ENCODE data around the gene UNC5C.

Gene UNC5C

DNA sequence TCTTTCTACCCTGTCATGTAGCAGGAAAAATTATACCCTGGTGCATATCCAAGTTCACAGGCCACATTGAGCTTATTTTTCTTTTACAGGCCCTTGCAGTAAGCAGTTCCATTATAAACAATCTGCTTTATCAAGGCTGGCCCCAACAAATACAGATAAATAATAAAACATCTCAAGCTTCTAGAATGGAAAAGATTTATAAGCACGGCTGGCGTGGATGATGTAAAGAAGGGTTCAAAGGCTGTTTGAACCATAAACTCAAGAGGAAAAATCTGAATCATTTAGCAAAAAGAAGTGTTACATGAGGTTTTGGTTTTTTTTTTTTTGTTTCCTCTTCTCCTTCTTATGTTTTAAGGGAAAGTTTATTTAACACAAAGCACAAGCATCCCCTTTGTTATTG lies 109.7 kb downstream of the UNC5C start:
- Mint-ChIP-seq H3K36me3 (ENCODE audit: low read depth) (no peaks in the 10 kb centered on the region), H3K9me3 (no peaks in the 10 kb centered on the region), H3K27me3 (ENCODE audit: low read depth, poor library complexity) (no peaks in the 10 kb centered on the region), H3K27ac (no peak overlapping the region), H3K4me1 (peaks cover 40% of the 10 kb centered on the region), H3K4me3 (no peak overlapping the region)
- TF ChIP-seq, protein P1, sequence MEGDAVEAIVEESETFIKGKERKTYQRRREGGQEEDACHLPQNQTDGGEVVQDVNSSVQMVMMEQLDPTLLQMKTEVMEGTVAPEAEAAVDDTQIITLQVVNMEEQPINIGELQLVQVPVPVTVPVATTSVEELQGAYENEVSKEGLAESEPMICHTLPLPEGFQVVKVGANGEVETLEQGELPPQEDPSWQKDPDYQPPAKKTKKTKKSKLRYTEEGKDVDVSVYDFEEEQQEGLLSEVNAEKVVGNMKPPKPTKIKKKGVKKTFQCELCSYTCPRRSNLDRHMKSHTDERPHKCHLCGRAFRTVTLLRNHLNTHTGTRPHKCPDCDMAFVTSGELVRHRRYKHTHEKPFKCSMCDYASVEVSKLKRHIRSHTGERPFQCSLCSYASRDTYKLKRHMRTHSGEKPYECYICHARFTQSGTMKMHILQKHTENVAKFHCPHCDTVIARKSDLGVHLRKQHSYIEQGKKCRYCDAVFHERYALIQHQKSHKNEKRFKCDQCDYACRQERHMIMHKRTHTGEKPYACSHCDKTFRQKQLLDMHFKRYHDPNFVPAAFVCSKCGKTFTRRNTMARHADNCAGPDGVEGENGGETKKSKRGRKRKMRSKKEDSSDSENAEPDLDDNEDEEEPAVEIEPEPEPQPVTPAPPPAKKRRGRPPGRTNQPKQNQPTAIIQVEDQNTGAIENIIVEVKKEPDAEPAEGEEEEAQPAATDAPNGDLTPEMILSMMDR (IDR thresholded peaks at IDR 0.05), result no peak
- DNase-seq, result no peak

DNA sequence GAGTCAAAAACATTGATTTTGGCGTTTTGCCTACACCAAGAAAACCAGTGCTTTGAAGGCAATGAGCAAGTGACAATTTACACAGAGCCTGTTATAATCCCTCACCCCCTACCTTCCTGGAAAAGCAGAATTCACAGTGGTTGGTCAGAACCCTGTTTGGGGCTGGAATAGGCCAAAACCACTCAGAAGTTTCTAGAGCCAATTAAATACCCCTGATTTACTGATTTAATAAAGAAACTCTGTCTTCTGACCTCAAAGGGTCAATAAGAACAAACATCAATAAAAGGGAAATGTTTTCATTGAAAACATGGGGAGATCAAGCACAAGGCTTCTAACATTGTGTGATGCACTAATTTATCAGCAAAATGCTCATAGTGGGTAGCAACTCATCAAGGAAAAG lies 116.3 kb downstream of the UNC5C start:
- H3K27me3 Mint-ChIP-seq (ENCODE audit: low read depth, poor library complexity), result peaks cover 4% of the 10 kb centered on the region
- no peaks in the 10 kb centered on the region for H3K9me3 Mint-ChIP-seq
- peak overlapping the region; percentile 30 for H3K27ac Mint-ChIP-seq
- no peak overlapping the region for H3K4me3 Mint-ChIP-seq
- H3K4me1 Mint-ChIP-seq, result peaks cover 65% of the 10 kb centered on the region
- no peak for DNase-seq
- no peaks in the 10 kb centered on the region for H3K36me3 Mint-ChIP-seq (ENCODE audit: low read depth)
- TF ChIP-seq, protein P1 (IDR thresholded peaks at IDR 0.05), result no peak

GRCh38 chr4:95431678-95432077 lies 117.1 kb downstream of the UNC5C start:
- Mint-ChIP-seq H3K36me3 (ENCODE audit: low read depth) (no peaks in the 10 kb centered on the region), H3K27me3 (ENCODE audit: low read depth, poor library complexity) (peaks cover 4% of the 10 kb centered on the region), H3K4me3 (no peak overlapping the region), H3K4me1 (peaks cover 65% of the 10 kb centered on the region), H3K27ac (peak overlapping the region; percentile 14), H3K9me3 (no peaks in the 10 kb centered on the region)
- TF ChIP-seq, protein P1 (IDR thresholded peaks at IDR 0.05), result no peak
- DNase-seq, result no peak

- Mint-ChIP-seq H3K4me1 (peaks cover 60% of the 10 kb centered on the region), H3K9me3 (peaks cover 5% of the 10 kb centered on the region), H3K36me3 (ENCODE audit: low read depth) (peaks cover 6% of the 10 kb centered on the region), H3K27me3 (ENCODE audit: low read depth, poor library complexity) (peaks cover 4% of the 10 kb centered on the region), H3K4me3 (no peak overlapping the region), H3K27ac (peak overlapping the region; percentile 96)
- no peak for DNase-seq
- TF ChIP-seq, protein P1 (IDR thresholded peaks at IDR 0.05), result no peak
Measured at GRCh38 chr4:95429416-95429815, 119.4 kb downstream of the UNC5C start.

DNA sequence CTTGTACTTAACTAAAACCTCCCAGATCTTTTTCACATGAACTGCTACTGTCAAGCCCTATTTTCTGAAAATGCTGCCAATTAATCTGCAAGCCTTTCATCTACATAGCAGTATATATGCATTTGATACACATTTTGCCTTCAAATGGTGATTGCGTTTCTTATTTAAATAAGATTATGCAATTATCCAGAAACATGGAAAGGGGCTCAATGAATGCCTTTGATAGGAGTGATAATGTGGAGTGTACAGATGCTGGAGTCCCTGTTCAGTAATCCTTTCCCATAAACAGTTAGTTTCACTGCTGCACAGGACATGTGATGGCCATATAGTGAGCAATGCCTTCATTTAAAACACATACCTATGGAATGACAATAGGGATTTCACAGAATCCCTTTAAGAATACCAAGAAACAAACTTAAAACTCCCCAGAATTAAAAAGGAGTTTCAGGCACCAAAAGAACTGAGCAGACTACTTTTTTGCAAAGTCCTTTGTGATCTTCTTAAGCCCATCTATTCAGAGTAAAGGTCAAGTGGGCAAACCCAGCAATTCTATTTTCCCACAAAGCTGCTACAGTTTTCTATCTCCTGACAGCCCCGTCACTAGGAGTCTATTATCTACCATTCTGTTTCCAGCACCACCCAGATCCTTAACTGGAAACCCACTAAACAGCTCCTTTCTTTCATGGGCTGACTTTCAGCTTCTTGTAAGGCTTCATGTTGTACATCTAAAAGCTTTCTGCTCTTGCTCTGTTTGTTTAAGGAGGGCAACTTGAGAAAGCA lies 120.3 kb downstream of the UNC5C start:
- Mint-ChIP-seq H3K36me3 (ENCODE audit: low read depth) (peaks cover 6% of the 10 kb centered on the region), H3K27me3 (ENCODE audit: low read depth, poor library complexity) (peaks cover 4% of the 10 kb centered on the region), H3K27ac (peak overlapping the region; percentile 96), H3K4me1 (peaks cover 51% of the 10 kb centered on the region), H3K4me3 (no peak overlapping the region), H3K9me3 (peaks cover 5% of the 10 kb centered on the region)
- TF ChIP-seq, protein P1 (IDR thresholded peaks at IDR 0.05), result no peak
- no peak for DNase-seq

DNA sequence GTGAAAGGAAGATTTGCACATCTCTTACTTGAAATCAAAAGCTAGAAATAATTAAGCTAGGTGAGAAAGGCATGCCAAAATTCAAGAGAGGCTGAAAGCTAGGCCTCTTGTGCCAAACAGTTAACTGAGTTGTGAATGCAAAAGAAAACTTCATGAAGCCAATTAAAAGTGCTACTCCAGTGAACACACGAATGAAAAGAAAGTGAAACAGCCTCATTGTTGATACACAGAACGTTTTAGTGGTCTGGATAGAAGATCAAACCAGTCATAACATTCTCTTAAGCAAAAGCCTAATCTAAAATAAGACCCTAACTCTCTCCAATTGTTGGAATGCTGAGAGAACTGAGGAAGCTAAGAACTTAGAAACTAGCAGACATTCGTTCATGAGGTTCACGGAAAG lies 122.3 kb downstream of the UNC5C start:
- DNase-seq, result no peak
- H3K27ac Mint-ChIP-seq, result no peak overlapping the region
- H3K4me3 Mint-ChIP-seq, result no peak overlapping the region
- H3K4me1 Mint-ChIP-seq, result peaks cover 40% of the 10 kb centered on the region
- TF ChIP-seq, protein P1 (IDR thresholded peaks at IDR 0.05), result no peak
- H3K36me3 Mint-ChIP-seq (ENCODE audit: low read depth), result peaks cover 6% of the 10 kb centered on the region
- H3K27me3 Mint-ChIP-seq (ENCODE audit: low read depth, poor library complexity), result peaks cover 4% of the 10 kb centered on the region
- peaks cover 5% of the 10 kb centered on the region for H3K9me3 Mint-ChIP-seq

Data from nephron progenitor cell (in vitro differentiated cells).